ENCODE measurements around the gene CDH11. TPM values are rescaled to one million over a fixed set of nuclear protein-coding genes. Genes with fewer than 3 reads are reported as not detected.

CDH11 gene
- total and polyA plus RNA-seq, 4 donors: 0.72 to 5.3 (median 1.9) TPM

DNA sequence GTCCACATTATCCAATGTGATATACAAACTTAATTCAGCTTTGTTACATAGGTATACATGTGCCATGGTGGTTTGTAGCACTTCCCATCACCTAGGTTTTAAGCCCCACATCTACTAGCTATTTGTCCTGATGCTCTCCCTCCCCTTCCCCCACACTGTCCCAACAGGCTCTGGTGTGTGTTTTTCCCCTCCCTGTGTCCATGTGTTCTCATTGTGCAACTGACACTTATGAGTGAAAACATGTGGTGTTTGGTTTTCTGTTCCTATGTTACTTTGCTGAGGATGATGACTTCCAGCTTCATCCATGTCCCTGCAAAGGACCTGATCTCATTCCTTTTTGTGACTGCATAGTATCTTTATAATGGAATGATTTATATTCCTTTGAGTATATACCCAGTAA lies 196.7 kb downstream of the CDH11 start:
- TF ChIP-seq HNF4A (conservative IDR thresholded peaks at IDR 0.05) (no peak), JUND (IDR thresholded peaks at IDR 0.05) (no peak)
- TF ChIP-seq, protein P1, sequence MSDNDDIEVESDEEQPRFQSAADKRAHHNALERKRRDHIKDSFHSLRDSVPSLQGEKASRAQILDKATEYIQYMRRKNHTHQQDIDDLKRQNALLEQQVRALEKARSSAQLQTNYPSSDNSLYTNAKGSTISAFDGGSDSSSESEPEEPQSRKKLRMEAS (IDR thresholded peaks at IDR 0.05): no peak
- TF ChIP-seq, protein P2, sequence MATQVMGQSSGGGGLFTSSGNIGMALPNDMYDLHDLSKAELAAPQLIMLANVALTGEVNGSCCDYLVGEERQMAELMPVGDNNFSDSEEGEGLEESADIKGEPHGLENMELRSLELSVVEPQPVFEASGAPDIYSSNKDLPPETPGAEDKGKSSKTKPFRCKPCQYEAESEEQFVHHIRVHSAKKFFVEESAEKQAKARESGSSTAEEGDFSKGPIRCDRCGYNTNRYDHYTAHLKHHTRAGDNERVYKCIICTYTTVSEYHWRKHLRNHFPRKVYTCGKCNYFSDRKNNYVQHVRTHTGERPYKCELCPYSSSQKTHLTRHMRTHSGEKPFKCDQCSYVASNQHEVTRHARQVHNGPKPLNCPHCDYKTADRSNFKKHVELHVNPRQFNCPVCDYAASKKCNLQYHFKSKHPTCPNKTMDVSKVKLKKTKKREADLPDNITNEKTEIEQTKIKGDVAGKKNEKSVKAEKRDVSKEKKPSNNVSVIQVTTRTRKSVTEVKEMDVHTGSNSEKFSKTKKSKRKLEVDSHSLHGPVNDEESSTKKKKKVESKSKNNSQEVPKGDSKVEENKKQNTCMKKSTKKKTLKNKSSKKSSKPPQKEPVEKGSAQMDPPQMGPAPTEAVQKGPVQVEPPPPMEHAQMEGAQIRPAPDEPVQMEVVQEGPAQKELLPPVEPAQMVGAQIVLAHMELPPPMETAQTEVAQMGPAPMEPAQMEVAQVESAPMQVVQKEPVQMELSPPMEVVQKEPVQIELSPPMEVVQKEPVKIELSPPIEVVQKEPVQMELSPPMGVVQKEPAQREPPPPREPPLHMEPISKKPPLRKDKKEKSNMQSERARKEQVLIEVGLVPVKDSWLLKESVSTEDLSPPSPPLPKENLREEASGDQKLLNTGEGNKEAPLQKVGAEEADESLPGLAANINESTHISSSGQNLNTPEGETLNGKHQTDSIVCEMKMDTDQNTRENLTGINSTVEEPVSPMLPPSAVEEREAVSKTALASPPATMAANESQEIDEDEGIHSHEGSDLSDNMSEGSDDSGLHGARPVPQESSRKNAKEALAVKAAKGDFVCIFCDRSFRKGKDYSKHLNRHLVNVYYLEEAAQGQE (IDR thresholded peaks at IDR 0.05): no peak

DNA sequence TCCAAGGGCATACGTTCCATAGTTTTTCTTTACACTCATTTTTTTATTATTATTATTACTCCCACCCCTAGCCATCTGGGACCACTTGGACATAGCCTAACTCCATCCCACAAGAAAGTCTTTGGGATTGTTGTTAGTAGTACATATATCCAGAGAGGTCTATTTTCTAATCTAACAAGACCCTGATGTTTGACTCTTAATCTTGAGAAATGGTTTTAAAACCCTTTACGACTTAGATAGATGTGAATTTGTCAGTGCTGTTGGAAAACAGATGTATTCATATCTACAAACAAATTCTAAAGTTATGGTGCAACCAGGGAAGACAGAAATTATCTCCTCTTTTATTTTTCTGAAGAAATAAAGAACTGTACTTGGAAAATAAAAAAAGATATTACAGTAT lies 197.8 kb downstream of the CDH11 start:
- H3K36me3 ChIP-seq (ENCODE audit: control insufficient read depth in 4 of 4, insufficient read depth in 3 of 4, low read depth in 1 of 4, low read length in 3 of 4): no peaks in the 10 kb centered on the region
- TF ChIP-seq HNF4A (conservative IDR thresholded peaks at IDR 0.05) (no peak), FOXA1 (IDR thresholded peaks at IDR 0.05) (no peak), TAF1 (conservative IDR thresholded peaks at IDR 0.05) (no peak), RXRA (IDR thresholded peaks at IDR 0.05) (no peak), YY1 (IDR thresholded peaks at IDR 0.05) (no peak), SP1 (IDR thresholded peaks at IDR 0.05) (no peak), NR2F2 (IDR thresholded peaks at IDR 0.05) (no peak), FOXA2 (IDR thresholded peaks at IDR 0.05) (no peak), JUND (IDR thresholded peaks at IDR 0.05) (no peak), RAD21 (IDR thresholded peaks at IDR 0.05) (no peak), GABPA (IDR thresholded peaks at IDR 0.05 in 1 of 2, conservative IDR thresholded peaks at IDR 0.05 in 1 of 2) (no peak), EGR1 (IDR thresholded peaks at IDR 0.05; ENCODE audit: low read depth in 2 of 2) (no peak), HNF4G (IDR thresholded peaks at IDR 0.05) (no peak)
- TF ChIP-seq, protein P3, sequence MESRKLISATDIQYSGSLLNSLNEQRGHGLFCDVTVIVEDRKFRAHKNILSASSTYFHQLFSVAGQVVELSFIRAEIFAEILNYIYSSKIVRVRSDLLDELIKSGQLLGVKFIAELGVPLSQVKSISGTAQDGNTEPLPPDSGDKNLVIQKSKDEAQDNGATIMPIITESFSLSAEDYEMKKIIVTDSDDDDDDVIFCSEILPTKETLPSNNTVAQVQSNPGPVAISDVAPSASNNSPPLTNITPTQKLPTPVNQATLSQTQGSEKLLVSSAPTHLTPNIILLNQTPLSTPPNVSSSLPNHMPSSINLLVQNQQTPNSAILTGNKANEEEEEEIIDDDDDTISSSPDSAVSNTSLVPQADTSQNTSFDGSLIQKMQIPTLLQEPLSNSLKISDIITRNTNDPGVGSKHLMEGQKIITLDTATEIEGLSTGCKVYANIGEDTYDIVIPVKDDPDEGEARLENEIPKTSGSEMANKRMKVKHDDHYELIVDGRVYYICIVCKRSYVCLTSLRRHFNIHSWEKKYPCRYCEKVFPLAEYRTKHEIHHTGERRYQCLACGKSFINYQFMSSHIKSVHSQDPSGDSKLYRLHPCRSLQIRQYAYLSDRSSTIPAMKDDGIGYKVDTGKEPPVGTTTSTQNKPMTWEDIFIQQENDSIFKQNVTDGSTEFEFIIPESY (IDR thresholded peaks at IDR 0.05): no peak
- TF ChIP-seq, protein P4, sequence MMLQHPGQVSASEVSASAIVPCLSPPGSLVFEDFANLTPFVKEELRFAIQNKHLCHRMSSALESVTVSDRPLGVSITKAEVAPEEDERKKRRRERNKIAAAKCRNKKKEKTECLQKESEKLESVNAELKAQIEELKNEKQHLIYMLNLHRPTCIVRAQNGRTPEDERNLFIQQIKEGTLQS (IDR thresholded peaks at IDR 0.05): no peak
- TF ChIP-seq, protein P2 (IDR thresholded peaks at IDR 0.05): no peak
- TF ChIP-seq, protein P1 (IDR thresholded peaks at IDR 0.05): no peak
- TF ChIP-seq, protein P5, sequence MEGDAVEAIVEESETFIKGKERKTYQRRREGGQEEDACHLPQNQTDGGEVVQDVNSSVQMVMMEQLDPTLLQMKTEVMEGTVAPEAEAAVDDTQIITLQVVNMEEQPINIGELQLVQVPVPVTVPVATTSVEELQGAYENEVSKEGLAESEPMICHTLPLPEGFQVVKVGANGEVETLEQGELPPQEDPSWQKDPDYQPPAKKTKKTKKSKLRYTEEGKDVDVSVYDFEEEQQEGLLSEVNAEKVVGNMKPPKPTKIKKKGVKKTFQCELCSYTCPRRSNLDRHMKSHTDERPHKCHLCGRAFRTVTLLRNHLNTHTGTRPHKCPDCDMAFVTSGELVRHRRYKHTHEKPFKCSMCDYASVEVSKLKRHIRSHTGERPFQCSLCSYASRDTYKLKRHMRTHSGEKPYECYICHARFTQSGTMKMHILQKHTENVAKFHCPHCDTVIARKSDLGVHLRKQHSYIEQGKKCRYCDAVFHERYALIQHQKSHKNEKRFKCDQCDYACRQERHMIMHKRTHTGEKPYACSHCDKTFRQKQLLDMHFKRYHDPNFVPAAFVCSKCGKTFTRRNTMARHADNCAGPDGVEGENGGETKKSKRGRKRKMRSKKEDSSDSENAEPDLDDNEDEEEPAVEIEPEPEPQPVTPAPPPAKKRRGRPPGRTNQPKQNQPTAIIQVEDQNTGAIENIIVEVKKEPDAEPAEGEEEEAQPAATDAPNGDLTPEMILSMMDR (IDR thresholded peaks at IDR 0.05; ENCODE audit: low read depth, low read length, missing input control): no peak
- no peak overlapping the region for H3K27ac ChIP-seq (ENCODE audit: low read depth in 1 of 2, low read length in 2 of 2)
- H3K4me3 ChIP-seq (ENCODE audit: low read depth in 1 of 3, low read length in 3 of 3): no peak overlapping the region
- no peaks in the 10 kb centered on the region for H3K4me1 ChIP-seq (ENCODE audit: control insufficient read depth in 4 of 4, insufficient read depth in 4 of 4, low read length in 3 of 4)
- no peak overlapping the region for H3K9ac ChIP-seq (ENCODE audit: low read depth in 1 of 2, low read length in 2 of 2)
- H3K9me3 ChIP-seq (ENCODE audit: control insufficient read depth in 4 of 4, low read length in 3 of 4): peaks cover 0 to 13% (median 0%) of the 10 kb centered on the region in 4 donors
- 52% methylated on average over 2 of the region's 2 CpGs for WGBS
- DNase-seq (ENCODE audit: low spot score): no peak
- no peaks in the 10 kb centered on the region for H3K27me3 ChIP-seq (ENCODE audit: control insufficient read depth in 4 of 4, insufficient read depth in 4 of 4, low read length in 3 of 4)

More for the DNA sequence above, 196.7 kb downstream of the CDH11 start:
- Histone ChIP-seq H3K9ac (ENCODE audit: low read depth in 1 of 2, low read length in 2 of 2) (no peak overlapping the region), H3K4me1 (ENCODE audit: control insufficient read depth in 4 of 4, insufficient read depth in 4 of 4, low read length in 3 of 4) (no peaks in the 10 kb centered on the region), H3K27ac (ENCODE audit: low read depth in 1 of 2, low read length in 2 of 2) (no peak overlapping the region), H3K4me3 (ENCODE audit: low read depth in 1 of 3, low read length in 3 of 3) (no peak overlapping the region), H3K36me3 (ENCODE audit: control insufficient read depth in 4 of 4, insufficient read depth in 3 of 4, low read depth in 1 of 4, low read length in 3 of 4) (no peaks in the 10 kb centered on the region), H3K9me3 (ENCODE audit: control insufficient read depth in 4 of 4, low read length in 3 of 4) (peaks cover 0 to 13% (median 0%) of the 10 kb centered on the region in 4 donors), H3K27me3 (ENCODE audit: control insufficient read depth in 4 of 4, insufficient read depth in 4 of 4, low read length in 3 of 4) (no peaks in the 10 kb centered on the region)
- no peak for DNase-seq (ENCODE audit: low spot score)

Data from liver (tissue), 9 donors.